Measurements from ENCODE around the gene HDC.

Gene HDC

GRCh38 chr15:50251638-50252182 is 13.8 kb downstream of the HDC start:
- H3K36me3 ChIP-seq (replicated peaks; ENCODE audit: insufficient read depth, low read length), result no peaks in the 10 kb centered on the region
- no peak overlapping the region for H3K9ac ChIP-seq (ENCODE audit: low read length)
- no peak overlapping the region for H3K4me3 ChIP-seq (ENCODE audit: low read length)
- H3F3A ChIP-seq (ENCODE audit: insufficient read depth, low read length), result no peaks in the 10 kb centered on the region
- H3K4me1 ChIP-seq (ENCODE audit: low read length), result peaks cover 14% of the 10 kb centered on the region
- DNase-seq, result no peak
- H3K9me2 ChIP-seq (replicated peaks; ENCODE audit: insufficient read depth, low read length), result no peaks in the 10 kb centered on the region
- no peak overlapping the region for H2AFZ ChIP-seq (ENCODE audit: low read length)
- no peaks in the 10 kb centered on the region for H3K79me2 ChIP-seq (ENCODE audit: low read length)
- H3K27ac ChIP-seq (ENCODE audit: low read length), result no peak overlapping the region
- H3K4me2 ChIP-seq (ENCODE audit: low read depth, low read length), result no peak overlapping the region
- H3K9me3 ChIP-seq (replicated peaks; ENCODE audit: insufficient read depth, low read length), result no peaks in the 10 kb centered on the region
- no peak for TF ChIP-seq EZH2 (optimal IDR thresholded peaks at IDR 0.05; ENCODE audit: low read depth, low read length)
- TF ChIP-seq, protein P1, sequence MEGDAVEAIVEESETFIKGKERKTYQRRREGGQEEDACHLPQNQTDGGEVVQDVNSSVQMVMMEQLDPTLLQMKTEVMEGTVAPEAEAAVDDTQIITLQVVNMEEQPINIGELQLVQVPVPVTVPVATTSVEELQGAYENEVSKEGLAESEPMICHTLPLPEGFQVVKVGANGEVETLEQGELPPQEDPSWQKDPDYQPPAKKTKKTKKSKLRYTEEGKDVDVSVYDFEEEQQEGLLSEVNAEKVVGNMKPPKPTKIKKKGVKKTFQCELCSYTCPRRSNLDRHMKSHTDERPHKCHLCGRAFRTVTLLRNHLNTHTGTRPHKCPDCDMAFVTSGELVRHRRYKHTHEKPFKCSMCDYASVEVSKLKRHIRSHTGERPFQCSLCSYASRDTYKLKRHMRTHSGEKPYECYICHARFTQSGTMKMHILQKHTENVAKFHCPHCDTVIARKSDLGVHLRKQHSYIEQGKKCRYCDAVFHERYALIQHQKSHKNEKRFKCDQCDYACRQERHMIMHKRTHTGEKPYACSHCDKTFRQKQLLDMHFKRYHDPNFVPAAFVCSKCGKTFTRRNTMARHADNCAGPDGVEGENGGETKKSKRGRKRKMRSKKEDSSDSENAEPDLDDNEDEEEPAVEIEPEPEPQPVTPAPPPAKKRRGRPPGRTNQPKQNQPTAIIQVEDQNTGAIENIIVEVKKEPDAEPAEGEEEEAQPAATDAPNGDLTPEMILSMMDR (IDR thresholded peaks at IDR 0.05; ENCODE audit: low read length), result no peak
- no peak for TF ChIP-seq EZH2phosphoT487 (IDR thresholded peaks at IDR 0.05; ENCODE audit: low read length)
- H3K27me3 ChIP-seq (replicated peaks; ENCODE audit: insufficient read depth, low read length), result no peaks in the 10 kb centered on the region
- H4K20me1 ChIP-seq (ENCODE audit: insufficient read depth, low read length), result no peaks in the 10 kb centered on the region

GRCh38 chr15:50250760-50251394 is 14.6 kb downstream of the HDC start:
- H3K4me2 ChIP-seq (ENCODE audit: low read depth, low read length), result no peak overlapping the region
- H3K79me2 ChIP-seq (ENCODE audit: low read length), result no peaks in the 10 kb centered on the region

GRCh38 chr15:50249704-50250103 is 15.8 kb downstream of the HDC start:
- no peak overlapping the region for H3K27ac ChIP-seq (ENCODE audit: low read length)
- no peaks in the 10 kb centered on the region for H3K27me3 ChIP-seq (replicated peaks; ENCODE audit: insufficient read depth, low read length)
- H3K9ac ChIP-seq (ENCODE audit: low read length), result no peak overlapping the region
- no peak overlapping the region for H2AFZ ChIP-seq (ENCODE audit: low read length)
- no peak overlapping the region for H3K4me3 ChIP-seq (ENCODE audit: low read length)
- no peaks in the 10 kb centered on the region for H3F3A ChIP-seq (ENCODE audit: insufficient read depth, low read length)
- H4K20me1 ChIP-seq (ENCODE audit: insufficient read depth, low read length), result no peaks in the 10 kb centered on the region
- no peaks in the 10 kb centered on the region for H3K9me2 ChIP-seq (replicated peaks; ENCODE audit: insufficient read depth, low read length)
- no peak overlapping the region for H3K4me2 ChIP-seq (ENCODE audit: low read depth, low read length)
- peaks cover 14% of the 10 kb centered on the region for H3K4me1 ChIP-seq (ENCODE audit: low read length)
- no peaks in the 10 kb centered on the region for H3K79me2 ChIP-seq (ENCODE audit: low read length)
- DNase-seq, result no peak
- no peaks in the 10 kb centered on the region for H3K36me3 ChIP-seq (replicated peaks; ENCODE audit: insufficient read depth, low read length)
- H3K9me3 ChIP-seq (replicated peaks; ENCODE audit: insufficient read depth, low read length), result no peaks in the 10 kb centered on the region
- TF ChIP-seq EZH2 (optimal IDR thresholded peaks at IDR 0.05; ENCODE audit: low read depth, low read length), result no peak
- TF ChIP-seq, protein P1 (IDR thresholded peaks at IDR 0.05; ENCODE audit: low read length), result no peak

More at GRCh38 chr15:50250760-50251394, 14.6 kb downstream of the HDC start:
- Histone ChIP-seq H4K20me1 (ENCODE audit: insufficient read depth, low read length) (no peaks in the 10 kb centered on the region), H3K9me3 (replicated peaks; ENCODE audit: insufficient read depth, low read length) (no peaks in the 10 kb centered on the region), H3K36me3 (replicated peaks; ENCODE audit: insufficient read depth, low read length) (no peaks in the 10 kb centered on the region), H3K9me2 (replicated peaks; ENCODE audit: insufficient read depth, low read length) (no peaks in the 10 kb centered on the region), H3K27me3 (replicated peaks; ENCODE audit: insufficient read depth, low read length) (no peaks in the 10 kb centered on the region), H2AFZ (ENCODE audit: low read length) (no peak overlapping the region), H3K4me1 (ENCODE audit: low read length) (peaks cover 14% of the 10 kb centered on the region), H3F3A (ENCODE audit: insufficient read depth, low read length) (no peaks in the 10 kb centered on the region), H3K27ac (ENCODE audit: low read length) (no peak overlapping the region), H3K9ac (ENCODE audit: low read length) (no peak overlapping the region), H3K4me3 (ENCODE audit: low read length) (no peak overlapping the region)
- no peak for TF ChIP-seq EZH2 (optimal IDR thresholded peaks at IDR 0.05; ENCODE audit: low read depth, low read length)
- TF ChIP-seq, protein P1 (IDR thresholded peaks at IDR 0.05; ENCODE audit: low read length), result no peak
- TF ChIP-seq EZH2phosphoT487 (IDR thresholded peaks at IDR 0.05; ENCODE audit: low read length), result no peak
- no peak for DNase-seq

All from MM.1S (cell line).